Activated T-helper 1 cell treated with anti-CD3 and anti-CD28 coated beads, Interleukin-12 subunit alpha, Interleukin-12 subunit beta, Interleukin-2, Interleukin-4 antibody, amounts not matched to agents 30 ng/mL and 10 ng/mL and 1 ng/mL, durations not matched to agents 14 hours and 24 hours and 36 hours (primary cell): ENCODE results near the gene SELENOT. TPM values are rescaled to one million over a fixed set of nuclear protein-coding genes. Genes with fewer than 3 reads are reported as not detected.

Experiments used
- DNase-seq: peaks from one replicate; pipeline ENCODE4 v3.0.0; 2021; ENCODE audit warnings: low spot score
- H3K27ac Mint-ChIP-seq: one replicate; pipeline ENCODE4 v1.8.0; 2021; ENCODE audit warnings: mild to moderate bottlenecking, mixed read lengths
- H3K27me3 Mint-ChIP-seq: one replicate; pipeline ENCODE4 v1.8.0; 2022; ENCODE audit warnings: mild to moderate bottlenecking, moderate library complexity, mixed read lengths; ENCODE audit not compliant: insufficient read depth
- H3K36me3 Mint-ChIP-seq: one replicate; pipeline ENCODE4 v1.8.0; 2021; ENCODE audit warnings: low read depth, mixed read lengths
- H3K4me1 Mint-ChIP-seq: one replicate; pipeline ENCODE4 v1.8.0; 2021; ENCODE audit warnings: low read depth, mixed read lengths
- H3K4me3 Mint-ChIP-seq: one replicate; pipeline ENCODE4 v1.8.0; 2021; ENCODE audit warnings: mild to moderate bottlenecking, moderate library complexity, mixed read lengths
- H3K9me3 Mint-ChIP-seq: one replicate; pipeline ENCODE4 v1.8.0; 2021; ENCODE audit warnings: mixed read lengths
- intact Hi-C: fragments of 100-400 bp; cut with micrococcal nuclease; formaldehyde crosslinking; loops from one replicate; pipeline ENCODE4 v1.15.1; 2024
- total RNA-seq: library from RNA; stranded (reverse); gene quantifications from 2 replicates; pipeline ENCODE4 v1.2.3, GENCODE V29; 2022

SELENOT gene
- 139 and 140 TPM in 2 replicates for total RNA-seq

- Mint-ChIP-seq H3K9me3 (no peaks in the 10 kb centered on the region), H3K4me3 (peak within 1 kb of the TSS; percentile 99), H3K27me3 (peaks cover 2% of the 10 kb centered on the region), H3K4me1 (peaks cover 80% of the 10 kb centered on the region), H3K36me3 (peaks cover 35% of the 10 kb centered on the region), H3K27ac (peak within 1 kb of the TSS; percentile 99)
- intact Hi-C loops, result loop anchor here (1.0 to 10.0 kb wide), 11 partner anchors 20 to 1591 kb away; partner anchors contain the start of genes EIF2A, ERICH6, GPR171 and MED12L
- DNase-seq, result peak; percentile 96
These were observed at the start of gene SELENOT for GRCh38 chr3:150603153-150603979. SELENOT (plus strand) TSS chr3:150603321; CDS start chr3:150603363, 42 bp downstream.

GRCh38 chr3:150555859-150556436, 47.2 kb upstream of the SELENOT start:
- peaks cover 45% of the 10 kb centered on the region for H3K4me1 Mint-ChIP-seq

GRCh38 chr3:150556792-150557191, 46.3 kb upstream of the SELENOT start:
- peaks cover 42% of the 10 kb centered on the region for H3K36me3 Mint-ChIP-seq
- H3K27me3 Mint-ChIP-seq, result no peaks in the 10 kb centered on the region
- intact Hi-C loops, result no loop called here
- H3K4me3 Mint-ChIP-seq, result no peak overlapping the region
- H3K27ac Mint-ChIP-seq, result no peak overlapping the region
- no peak for DNase-seq
- no peaks in the 10 kb centered on the region for H3K9me3 Mint-ChIP-seq
- H3K4me1 Mint-ChIP-seq, result peaks cover 43% of the 10 kb centered on the region

More at GRCh38 chr3:150555859-150556436, 47.2 kb upstream of the SELENOT start:
- DNase-seq, result no peak
- H3K9me3 Mint-ChIP-seq, result no peaks in the 10 kb centered on the region
- peaks cover 45% of the 10 kb centered on the region for H3K36me3 Mint-ChIP-seq
- H3K27ac Mint-ChIP-seq, result no peak overlapping the region
- H3K4me3 Mint-ChIP-seq, result no peak overlapping the region
- intact Hi-C loops, result no loop called here
- H3K27me3 Mint-ChIP-seq, result no peaks in the 10 kb centered on the region

- H3K4me1 Mint-ChIP-seq, result peaks cover 43% of the 10 kb centered on the region
- H3K27ac Mint-ChIP-seq, result no peak overlapping the region
- H3K36me3 Mint-ChIP-seq, result peaks cover 41% of the 10 kb centered on the region
- DNase-seq, result no peak
- intact Hi-C loops, result no loop called here
- H3K4me3 Mint-ChIP-seq, result no peak overlapping the region
- no peaks in the 10 kb centered on the region for H3K9me3 Mint-ChIP-seq
- no peaks in the 10 kb centered on the region for H3K27me3 Mint-ChIP-seq
These were observed 45.4 kb upstream of the SELENOT start for GRCh38 chr3:150557725-150558124.

GRCh38 chr3:150564243-150564642, 38.9 kb upstream of the SELENOT start:
- intact Hi-C loops, result loop anchor here (2.0 kb wide), 1 partner anchor 17 kb away; the partner anchor contains the start of genes EIF2A and SERP1
- Mint-ChIP-seq H3K36me3 (peaks cover 28% of the 10 kb centered on the region), H3K27me3 (no peaks in the 10 kb centered on the region)

GRCh38 chr3:150567328-150567727, 35.8 kb upstream of the SELENOT start:
- H3K9me3 Mint-ChIP-seq, result no peaks in the 10 kb centered on the region
- no peak overlapping the region for H3K27ac Mint-ChIP-seq
- peaks cover 33% of the 10 kb centered on the region for H3K36me3 Mint-ChIP-seq

More at GRCh38 chr3:150564243-150564642, 38.9 kb upstream of the SELENOT start:
- Mint-ChIP-seq H3K4me3 (no peak overlapping the region), H3K4me1 (peaks cover 8% of the 10 kb centered on the region), H3K27ac (no peak overlapping the region), H3K9me3 (no peaks in the 10 kb centered on the region)
- DNase-seq, result no peak

GRCh38 chr3:150577855-150578254, 25.3 kb upstream of the SELENOT start:
- Mint-ChIP-seq H3K27ac (no peak overlapping the region), H3K4me3 (no peak overlapping the region), H3K36me3 (peaks cover 30% of the 10 kb centered on the region), H3K9me3 (no peaks in the 10 kb centered on the region), H3K4me1 (peaks cover 10% of the 10 kb centered on the region), H3K27me3 (no peaks in the 10 kb centered on the region)
- no peak for DNase-seq
- intact Hi-C loops, result no loop called here

More at GRCh38 chr3:150567328-150567727, 35.8 kb upstream of the SELENOT start:
- no peak overlapping the region for H3K4me3 Mint-ChIP-seq
- H3K4me1 Mint-ChIP-seq, result no peaks in the 10 kb centered on the region
- H3K27me3 Mint-ChIP-seq, result no peaks in the 10 kb centered on the region
- DNase-seq, result no peak
- intact Hi-C loops, result no loop called here

- no peak overlapping the region for H3K4me3 Mint-ChIP-seq
These were observed 21.9 kb upstream of the SELENOT start for GRCh38 chr3:150581174-150581573.

GRCh38 chr3:150582620-150583019, 20.5 kb upstream of the SELENOT start:
- peak overlapping the region; percentile 74 for H3K27ac Mint-ChIP-seq
- H3K4me1 Mint-ChIP-seq, result peaks cover 14% of the 10 kb centered on the region
- no peak for DNase-seq
- H3K27me3 Mint-ChIP-seq, result no peaks in the 10 kb centered on the region
- H3K9me3 Mint-ChIP-seq, result no peaks in the 10 kb centered on the region
- no peak overlapping the region for H3K4me3 Mint-ChIP-seq
- H3K36me3 Mint-ChIP-seq, result peaks cover 41% of the 10 kb centered on the region
- intact Hi-C loops, result loop anchor here (1.0 to 5.0 kb wide), 3 partner anchors 21 to 45 kb away; partner anchors contain the start of genes EIF2A, SELENOT and SERP1

More at GRCh38 chr3:150581174-150581573, 21.9 kb upstream of the SELENOT start:
- peaks cover 41% of the 10 kb centered on the region for H3K36me3 Mint-ChIP-seq
- DNase-seq, result no peak
- H3K27me3 Mint-ChIP-seq, result no peaks in the 10 kb centered on the region
- no peak overlapping the region for H3K27ac Mint-ChIP-seq
- intact Hi-C loops, result loop anchor here (5.0 kb wide), 1 partner anchor 46 kb away; no protein-coding TSS in a partner anchor
- no peaks in the 10 kb centered on the region for H3K9me3 Mint-ChIP-seq
- peaks cover 14% of the 10 kb centered on the region for H3K4me1 Mint-ChIP-seq

GRCh38 chr3:150583028-150583427, 20.1 kb upstream of the SELENOT start:
- Mint-ChIP-seq H3K27me3 (no peaks in the 10 kb centered on the region), H3K4me3 (no peak overlapping the region), H3K27ac (peak overlapping the region; percentile 47), H3K9me3 (no peaks in the 10 kb centered on the region), H3K36me3 (peaks cover 38% of the 10 kb centered on the region), H3K4me1 (peaks cover 16% of the 10 kb centered on the region)
- intact Hi-C loops, result loop anchor here (1.0 to 5.0 kb wide), 3 partner anchors 20 to 44 kb away; partner anchors contain the start of genes EIF2A, SELENOT and SERP1
- no peak for DNase-seq

GRCh38 chr3:150588027-150588830, 14.9 kb upstream of the SELENOT start:
- Mint-ChIP-seq H3K27me3 (no peaks in the 10 kb centered on the region), H3K4me1 (peaks cover 24% of the 10 kb centered on the region), H3K4me3 (no peak overlapping the region), H3K9me3 (no peaks in the 10 kb centered on the region), H3K36me3 (peaks cover 13% of the 10 kb centered on the region), H3K27ac (peak overlapping the region; percentile 33)
- intact Hi-C loops, result no loop called here
- no peak for DNase-seq

GRCh38 chr3:150589759-150590158, 13.4 kb upstream of the SELENOT start:
- intact Hi-C loops, result no loop called here
- H3K4me3 Mint-ChIP-seq, result no peak overlapping the region
- H3K27ac Mint-ChIP-seq, result peak overlapping the region; percentile 5
- no peak for DNase-seq
- H3K36me3 Mint-ChIP-seq, result peaks cover 15% of the 10 kb centered on the region
- H3K4me1 Mint-ChIP-seq, result peaks cover 20% of the 10 kb centered on the region
- no peaks in the 10 kb centered on the region for H3K27me3 Mint-ChIP-seq
- H3K9me3 Mint-ChIP-seq, result no peaks in the 10 kb centered on the region
